GM19043 (cell line): ENCODE results near the gene DUSP8.
A peak's percentile ranks its signal among the peaks of the same experiment; 100 is the strongest.
"Not testable (repeated sequence)": the region's sequence is repeated elsewhere in the genome, so short reads cannot be mapped to it uniquely, and the experiment has no call there.

Experiments used
- ATAC-seq: cut with Tn5 transposase; IDR thresholded peaks from one replicate; pipeline ENCODE4 v1.9.1; 2021; ENCODE audit warnings: low read depth; ENCODE audit not compliant: unreplicated experiment

The DUSP8 gene

GRCh38 chr11:1572197-1573076, at the start of gene DUSP8:
DUSP8 (minus strand) TSS chr11:1572271; CDS start chr11:1565826, 6,445 bp downstream.
- ATAC-seq: no peak

- no peak for ATAC-seq
Measured at GRCh38 chr11:1619449-1619848, 47.4 kb upstream of the DUSP8 start.

- ATAC-seq: no peak
Measured at GRCh38 chr11:1618231-1618630, 46.2 kb upstream of the DUSP8 start.

GRCh38 chr11:1608363-1608762, 36.3 kb upstream of the DUSP8 start, which contains the start of gene KRTAP5-3:
KRTAP5-3 (minus strand) TSS chr11:1608463; CDS start chr11:1608385, 78 bp downstream.
- ATAC-seq: no peak

GRCh38 chr11:1607901-1608300, 35.8 kb upstream of the DUSP8 start:
- ATAC-seq: not testable (repeated sequence)

- ATAC-seq: not testable (repeated sequence)
Measured at GRCh38 chr11:1607156-1607845, 35.2 kb upstream of the DUSP8 start.

GRCh38 chr11:1605923-1606322, 33.9 kb upstream of the DUSP8 start:
- ATAC-seq: peak; percentile 92

GRCh38 chr11:1604711-1605110, 32.6 kb upstream of the DUSP8 start:
- no peak for ATAC-seq

- no peak for ATAC-seq
Measured at GRCh38 chr11:1604181-1604580, 32.1 kb upstream of the DUSP8 start.

- no peak for ATAC-seq
Measured at GRCh38 chr11:1603629-1604028, 31.6 kb upstream of the DUSP8 start.

GRCh38 chr11:1601663-1602062, 29.6 kb upstream of the DUSP8 start:
- not testable (repeated sequence) for ATAC-seq

GRCh38 chr11:1600626-1601025, 28.6 kb upstream of the DUSP8 start:
- ATAC-seq: no peak

- ATAC-seq: no peak
Measured at GRCh38 chr11:1598816-1599215, 26.7 kb upstream of the DUSP8 start.

GRCh38 chr11:1598406-1598805, 26.3 kb upstream of the DUSP8 start:
- ATAC-seq: not testable (repeated sequence)

GRCh38 chr11:1597994-1598380, 25.9 kb upstream of the DUSP8 start, which contains the start of gene KRTAP5-2:
KRTAP5-2 (minus strand) TSS chr11:1598294; CDS start chr11:1598250, 44 bp downstream.
- no peak for ATAC-seq

GRCh38 chr11:1597331-1597993, 25.4 kb upstream of the DUSP8 start:
- no peak for ATAC-seq

- ATAC-seq: not testable (repeated sequence)
Measured at GRCh38 chr11:1596576-1597121, 24.6 kb upstream of the DUSP8 start.

GRCh38 chr11:1595994-1596575, 24.0 kb upstream of the DUSP8 start:
- ATAC-seq: not testable (repeated sequence)

- no peak for ATAC-seq
Measured at GRCh38 chr11:1592628-1593027, 20.6 kb upstream of the DUSP8 start.

- no peak for ATAC-seq
Measured at GRCh38 chr11:1589996-1590395, 17.9 kb upstream of the DUSP8 start.
